Measurements from ENCODE around the gene ARL6IP4. TPM values are rescaled to one million over a fixed set of nuclear protein-coding genes. Genes with fewer than 3 reads are reported as not detected.

Gene ARL6IP4
- total RNA-seq, 2 donors from 2014 or later: 173 to 228 TPM

GRCh38 chr12:122983789-122984515 is 3.5 kb downstream of the ARL6IP4 start:
- Histone ChIP-seq H3K4me3 (peak overlapping the region; percentile 55), H3K27ac (peak overlapping the region; percentile 82 to 89), H3K36me3 (peaks cover 4% of the 10 kb centered on the region), H3K27me3 (replicated peaks; ENCODE audit: insufficient read depth) (no peaks in the 10 kb centered on the region), H3K9me3 (no peaks in the 10 kb centered on the region), H3K4me1 (ENCODE audit: control insufficient read depth in 1 of 2, low read depth in 2 of 2) (peaks cover 44 to 57% of the 10 kb centered on the region in 2 donors)
- no peak for TF ChIP-seq CTCF (IDR thresholded peaks at IDR 0.05)
- ATAC-seq (ENCODE audit: insufficient number of reproducible peaks, low FRiP score, low read depth): no peak
- DNase-seq (ENCODE audit: low spot score): no peak

GRCh38 chr12:122984612-122985337 is 4.3 kb downstream of the ARL6IP4 start:
- Histone ChIP-seq H3K9me3 (no peaks in the 10 kb centered on the region), H3K4me3 (peak overlapping the region; percentile 55), H3K27me3 (replicated peaks; ENCODE audit: insufficient read depth) (no peaks in the 10 kb centered on the region), H3K36me3 (peaks cover 4% of the 10 kb centered on the region), H3K27ac (peak overlapping the region; percentile 82 to 89), H3K4me1 (ENCODE audit: control insufficient read depth in 1 of 2, low read depth in 2 of 2) (peaks cover 37 to 49% of the 10 kb centered on the region in 2 donors)
- DNase-seq (ENCODE audit: low spot score) (no peak), ATAC-seq (ENCODE audit: insufficient number of reproducible peaks, low FRiP score, low read depth) (no peak)
- no peak for TF ChIP-seq CTCF (IDR thresholded peaks at IDR 0.05)

GRCh38 chr12:122985338-122986257 is 5.1 kb downstream of the ARL6IP4 start:
- Histone ChIP-seq H3K27me3 (replicated peaks; ENCODE audit: insufficient read depth) (no peaks in the 10 kb centered on the region), H3K4me1 (ENCODE audit: control insufficient read depth in 1 of 2, low read depth in 2 of 2) (peaks cover 37 to 46% of the 10 kb centered on the region in 2 donors), H3K9me3 (no peaks in the 10 kb centered on the region), H3K27ac (peak overlapping the region; percentile 82 to 89), H3K4me3 (no peak overlapping the region), H3K36me3 (peaks cover 7% of the 10 kb centered on the region)
- DNase-seq (ENCODE audit: low spot score) (no peak), ATAC-seq (ENCODE audit: insufficient number of reproducible peaks, low FRiP score, low read depth) (no peak)
- TF ChIP-seq CTCF (IDR thresholded peaks at IDR 0.05): no peak

GRCh38 chr12:122986258-122986871 is 5.9 kb downstream of the ARL6IP4 start:
- Histone ChIP-seq H3K27ac (no peak overlapping the region), H3K4me3 (no peak overlapping the region), H3K9me3 (no peaks in the 10 kb centered on the region), H3K27me3 (replicated peaks; ENCODE audit: insufficient read depth) (no peaks in the 10 kb centered on the region), H3K36me3 (peaks cover 7% of the 10 kb centered on the region), H3K4me1 (ENCODE audit: control insufficient read depth in 1 of 2, low read depth in 2 of 2) (peaks cover 34 to 42% of the 10 kb centered on the region in 2 donors)
- no peak for ATAC-seq (ENCODE audit: insufficient number of reproducible peaks, low FRiP score, low read depth)
- TF ChIP-seq CTCF (IDR thresholded peaks at IDR 0.05): no peak
- DNase-seq (ENCODE audit: low spot score): no peak

Data from thoracic aorta (tissue), 2 donors.